ENCODE measurements around the gene ETNK2.

The ETNK2 gene

GRCh38 chr1:204178487-204179281, 26.8 kb upstream of the ETNK2 start:
- FAIRE-seq (no peak), DNase-seq (ENCODE audit: insufficient read length, low spot score) (no peak)

- no peak for DNase-seq (ENCODE audit: insufficient read length, low spot score)
- FAIRE-seq = no peak
Measured at GRCh38 chr1:204177133-204177532, 25.3 kb upstream of the ETNK2 start.

GRCh38 chr1:204176049-204176448, 24.2 kb upstream of the ETNK2 start:
- FAIRE-seq = no peak
- DNase-seq (ENCODE audit: insufficient read length, low spot score) = no peak

GRCh38 chr1:204174958-204175357, 23.1 kb upstream of the ETNK2 start:
- no peak for FAIRE-seq

GRCh38 chr1:204172404-204173029, 20.7 kb upstream of the ETNK2 start:
- no peak for FAIRE-seq

More at GRCh38 chr1:204174958-204175357, 23.1 kb upstream of the ETNK2 start:
- DNase-seq (ENCODE audit: insufficient read length, low spot score) = no peak

GRCh38 chr1:204171751-204172178, 19.9 kb upstream of the ETNK2 start:
- FAIRE-seq (no peak), DNase-seq (ENCODE audit: insufficient read length, low spot score) (no peak)

More at GRCh38 chr1:204172404-204173029, 20.7 kb upstream of the ETNK2 start:
- DNase-seq (ENCODE audit: insufficient read length, low spot score) = no peak

GRCh38 chr1:204170494-204171155, 18.8 kb upstream of the ETNK2 start:
- DNase-seq (ENCODE audit: insufficient read length, low spot score) (no peak), FAIRE-seq (no peak)

GRCh38 chr1:204169858-204170257, 18.0 kb upstream of the ETNK2 start:
- FAIRE-seq (no peak), DNase-seq (ENCODE audit: insufficient read length, low spot score) (no peak)

GRCh38 chr1:204167730-204168129, 15.9 kb upstream of the ETNK2 start:
- DNase-seq (ENCODE audit: insufficient read length, low spot score) (no peak), FAIRE-seq (no peak)

- no peak for DNase-seq (ENCODE audit: insufficient read length, low spot score)
- FAIRE-seq = no peak
Measured at GRCh38 chr1:204166219-204166618, 14.4 kb upstream of the ETNK2 start, which contains the start of gene REN. REN (minus strand) TSS chr1:204166337; CDS start chr1:204166293, 44 bp downstream.

- DNase-seq (ENCODE audit: insufficient read length, low spot score) = peak; percentile 82
- FAIRE-seq = peak; percentile 78
Measured at GRCh38 chr1:204162494-204163074, 10.7 kb upstream of the ETNK2 start.

- FAIRE-seq = no peak
- no peak for DNase-seq (ENCODE audit: insufficient read length, low spot score)
Measured at GRCh38 chr1:204161609-204162493, 10.0 kb upstream of the ETNK2 start.

GRCh38 chr1:204157962-204158361, 6.1 kb upstream of the ETNK2 start:
- FAIRE-seq (no peak), DNase-seq (ENCODE audit: insufficient read length, low spot score) (no peak)

- no peak for DNase-seq (ENCODE audit: insufficient read length, low spot score)
- FAIRE-seq = no peak
Measured at GRCh38 chr1:204155881-204156280, 4.0 kb upstream of the ETNK2 start.

- no peak for FAIRE-seq
- DNase-seq (ENCODE audit: insufficient read length, low spot score) = no peak
Measured at GRCh38 chr1:204154568-204155255, 2.9 kb upstream of the ETNK2 start.

- DNase-seq (ENCODE audit: insufficient read length, low spot score) (no peak), FAIRE-seq (no peak)
Measured at GRCh38 chr1:204153667-204154066, 1.8 kb upstream of the ETNK2 start.

- FAIRE-seq = no peak
- no peak for DNase-seq (ENCODE audit: insufficient read length, low spot score)
Measured at GRCh38 chr1:204152310-204153044, 633 bp upstream of the ETNK2 start.

GRCh38 chr1:204150702-204151551, 917 bp downstream of the ETNK2 start:
- DNase-seq (ENCODE audit: insufficient read length, low spot score) = no peak
- no peak for FAIRE-seq

Measured in GM19239 (cell line).